Fibroblast of lung (primary cell): ENCODE data around the gene SPX. TPM values are rescaled to one million over a fixed set of nuclear protein-coding genes. Genes with fewer than 3 reads are reported as not detected.

Source experiments
- DNase-seq, 2 donors: peaks; one replicate each; pipeline versions ENCODE4 v3.0.0 to v3.0.0-alpha.2; 2010; ENCODE audit warnings: low read depth in 2 of 2
- H2AFZ ChIP-seq: 2 replicates; pipeline ENCODE4 v1.5.1; 2012; ENCODE audit warnings: low read length, control low read depth, inconsistent platforms
- H3K27ac ChIP-seq: 2 replicates; pipeline ENCODE4 v1.5.1; 2011; ENCODE audit warnings: low read length, control low read depth; ENCODE audit not compliant: insufficient read depth
- H3K27me3 ChIP-seq: 2 replicates; pipeline ENCODE4 v1.5.1; 2011; ENCODE audit warnings: mild to moderate bottlenecking, low read length; ENCODE audit not compliant: control insufficient read depth, insufficient read depth
- H3K36me3 ChIP-seq: 2 replicates; pipeline ENCODE4 v1.5.1; 2011; ENCODE audit warnings: low read length; ENCODE audit not compliant: control insufficient read depth, insufficient read depth
- H3K4me1 ChIP-seq: 2 replicates; pipeline ENCODE4 v1.5.1; 2011; ENCODE audit warnings: low read length; ENCODE audit not compliant: control insufficient read depth, insufficient read depth; ENCODE audit errors: extremely low read depth
- H3K4me2 ChIP-seq: 2 replicates; pipeline ENCODE4 v1.5.1; 2011; ENCODE audit warnings: low read length, control low read depth; ENCODE audit not compliant: insufficient read depth; ENCODE audit errors: extremely low read depth
- H3K4me3 ChIP-seq, 4 experiments: fragments of 200-600 bp in 1 of 4; sonication (generic) in 1 of 4; replicated peaks in 1 of 4; 2 replicates each; pipeline ENCODE4 v1.5.1; 2011 to 2016; ENCODE audit warnings: low read length in 4 of 4, low read depth in 3 of 4, mild to moderate bottlenecking in 3 of 4, control low read depth in 2 of 4, inconsistent platforms in 1 of 4, mixed read lengths in 1 of 4; ENCODE audit not compliant: insufficient read depth in 1 of 4; ENCODE audit errors: control extremely low read depth in 1 of 4
- H3K79me2 ChIP-seq: 2 replicates; pipeline ENCODE4 v1.5.1; 2012; ENCODE audit warnings: mild to moderate bottlenecking, low read length, inconsistent platforms; ENCODE audit not compliant: control insufficient read depth, insufficient read depth
- H3K9ac ChIP-seq: 2 replicates; pipeline ENCODE4 v1.5.1; 2011; ENCODE audit warnings: mild to moderate bottlenecking, low read length, control low read depth; ENCODE audit not compliant: insufficient read depth
- H3K9me3 ChIP-seq: 2 replicates; pipeline ENCODE4 v1.5.1; 2012; ENCODE audit warnings: low read depth, low read length; ENCODE audit not compliant: control insufficient read depth, insufficient read depth
- H4K20me1 ChIP-seq: 2 replicates; pipeline ENCODE4 v1.5.1; 2011; ENCODE audit warnings: low read length; ENCODE audit not compliant: control insufficient read depth, insufficient read depth; ENCODE audit errors: extremely low read depth
- CTCF ChIP-seq, 2 donors: IDR thresholded peaks in 1 of 2; conservative IDR thresholded peaks in 1 of 2; 1 replicate in 1 of 2; 2 replicates in 1 of 2; pipeline ENCODE4 v1.5.1; 2011 to 2012; ENCODE audit warnings: low read length in 2 of 2, control low read depth in 1 of 2, inconsistent platforms in 1 of 2, low read depth in 1 of 2, mild to moderate bottlenecking in 1 of 2
- EZH2 ChIP-seq: IDR thresholded peaks from 2 replicates; pipeline ENCODE4 v1.5.1; 2012; ENCODE audit warnings: low read length, control low read depth, mild to moderate bottlenecking; ENCODE audit errors: missing control alignments
- polyA plus RNA-seq, 2 donors: library from polyadenylated mRNA; depleted of rRNA in 1 of 2; stranded (reverse) in 1 of 2; unstranded in 1 of 2; fragments of >200 nt; gene quantifications; 2 replicates each; pipeline ENCODE4 v1.2.1, GENCODE V29; 2011 to 2012; ENCODE audit warnings: missing spikeins in 1 of 2
- total RNA-seq: library from RNA; depleted of rRNA; stranded (reverse); fragments of >200 nt; gene quantifications from 2 replicates; pipeline ENCODE4 v1.2.1, GENCODE V29; 2014

Gene SPX
- total and polyA plus RNA-seq, 2 donors (not counting 1 experiment from before 2014, with no cell fraction given) = 0.50 to 0.75 TPM

- Histone ChIP-seq H3K27me3 (no peaks in the 10 kb centered on the region), H3K9me3 (no peaks in the 10 kb centered on the region), H3K36me3 (no peaks in the 10 kb centered on the region), H3K79me2 (no peaks in the 10 kb centered on the region), H2AFZ (no peak overlapping the region), H4K20me1 (no peaks in the 10 kb centered on the region), H3K27ac (no peak overlapping the region), H3K9ac (no peak overlapping the region), H3K4me3 (no peak overlapping the region), H3K4me2 (no peak overlapping the region), H3K4me1 (no peaks in the 10 kb centered on the region)
- TF ChIP-seq EZH2 = no peak
- TF ChIP-seq CTCF (conservative IDR thresholded peaks at IDR 0.05 in 1 of 2, IDR thresholded peaks at IDR 0.05 in 1 of 2; ENCODE audit: low read depth in 1 of 2, low read length in 2 of 2) = no peak
- DNase-seq = no peak
These were observed 45.0 kb downstream of the SPX start for GRCh38 chr12:21571046-21571445.

- Histone ChIP-seq H3K79me2 (no peaks in the 10 kb centered on the region), H3K4me2 (no peak overlapping the region), H3K27me3 (no peaks in the 10 kb centered on the region), H3K27ac (no peak overlapping the region), H4K20me1 (no peaks in the 10 kb centered on the region), H3K36me3 (no peaks in the 10 kb centered on the region), H3K9me3 (no peaks in the 10 kb centered on the region), H3K4me3 (no peak overlapping the region), H3K4me1 (no peaks in the 10 kb centered on the region), H3K9ac (no peak overlapping the region), H2AFZ (no peak overlapping the region)
- TF ChIP-seq EZH2 = no peak
- TF ChIP-seq CTCF (conservative IDR thresholded peaks at IDR 0.05 in 1 of 2, IDR thresholded peaks at IDR 0.05 in 1 of 2; ENCODE audit: low read depth in 1 of 2, low read length in 2 of 2) = no peak
- no peak for DNase-seq
These were observed 47.8 kb downstream of the SPX start for GRCh38 chr12:21573733-21574358.

GRCh38 chr12:21576431-21576830 lies 50.3 kb downstream of the SPX start:
- Histone ChIP-seq H3K9me3 (no peaks in the 10 kb centered on the region), H3K27me3 (no peaks in the 10 kb centered on the region), H3K27ac (no peak overlapping the region), H3K79me2 (no peaks in the 10 kb centered on the region), H2AFZ (no peak overlapping the region), H3K4me1 (no peaks in the 10 kb centered on the region), H3K4me2 (no peak overlapping the region), H4K20me1 (no peaks in the 10 kb centered on the region), H3K9ac (no peak overlapping the region), H3K36me3 (no peaks in the 10 kb centered on the region), H3K4me3 (no peak overlapping the region)
- no peak for DNase-seq
- TF ChIP-seq CTCF (conservative IDR thresholded peaks at IDR 0.05 in 1 of 2, IDR thresholded peaks at IDR 0.05 in 1 of 2; ENCODE audit: low read depth in 1 of 2, low read length in 2 of 2) (no peak), EZH2 (no peak)
